Activated CD8-positive, alpha-beta memory T cell treated with anti-CD3 and anti-CD28 coated beads for 1 hour (primary cell): Measurements from ENCODE around the gene TEX36.
"Not testable (repeated sequence)": the region's sequence is repeated elsewhere in the genome, so short reads cannot be mapped to it uniquely, and the experiment has no call there.

Experiments
- DNase-seq, 2 donors: peaks; one replicate each; pipeline ENCODE4 v3.0.0-alpha.2; 2020; ENCODE audit warnings: low read depth in 1 of 2; ENCODE audit errors: extremely low read depth in 1 of 2

The TEX36 gene

DNA sequence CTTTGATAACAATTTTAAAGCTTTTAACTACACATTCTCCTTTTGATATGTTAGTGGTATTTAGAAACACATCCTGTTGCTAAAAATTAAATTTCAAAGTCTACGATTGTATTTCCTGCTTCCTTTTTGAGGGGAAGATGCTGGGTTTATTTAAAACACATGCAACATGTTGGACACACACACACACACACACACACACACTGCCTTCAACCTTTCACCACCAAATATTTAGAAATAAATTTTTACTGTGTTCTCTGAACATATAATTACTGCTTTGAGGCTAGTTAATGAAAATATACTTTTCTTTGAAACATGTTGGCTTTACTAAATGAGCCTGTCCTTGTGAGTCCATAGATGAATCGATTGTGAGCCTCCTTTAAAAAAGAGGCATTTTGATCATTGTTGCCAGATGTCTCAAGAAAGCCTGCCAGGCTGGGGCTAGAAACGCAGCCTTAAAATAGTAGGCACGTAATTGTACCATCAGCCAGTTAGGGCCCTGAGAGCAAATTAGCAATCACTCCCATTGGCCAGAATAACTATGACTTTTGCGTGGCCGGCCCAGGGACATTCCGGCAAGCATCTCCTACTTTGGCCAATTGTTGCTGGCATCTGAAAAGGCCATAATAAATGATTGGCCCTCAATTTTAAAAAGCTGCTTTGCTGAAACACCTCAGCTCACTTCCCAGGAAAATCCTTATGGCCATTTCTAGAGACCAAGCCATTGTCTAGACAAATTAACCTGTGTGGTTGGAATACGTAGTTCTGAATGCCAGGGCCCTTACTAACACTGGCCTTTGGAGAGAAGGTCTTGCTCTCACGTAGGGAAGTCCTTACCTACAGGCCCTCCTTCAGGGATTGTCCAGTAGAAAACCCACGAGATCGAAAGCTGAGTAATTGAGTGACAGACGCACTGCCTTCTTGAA lies 9.9 kb upstream of the TEX36 start:
- no peak for DNase-seq

DNA sequence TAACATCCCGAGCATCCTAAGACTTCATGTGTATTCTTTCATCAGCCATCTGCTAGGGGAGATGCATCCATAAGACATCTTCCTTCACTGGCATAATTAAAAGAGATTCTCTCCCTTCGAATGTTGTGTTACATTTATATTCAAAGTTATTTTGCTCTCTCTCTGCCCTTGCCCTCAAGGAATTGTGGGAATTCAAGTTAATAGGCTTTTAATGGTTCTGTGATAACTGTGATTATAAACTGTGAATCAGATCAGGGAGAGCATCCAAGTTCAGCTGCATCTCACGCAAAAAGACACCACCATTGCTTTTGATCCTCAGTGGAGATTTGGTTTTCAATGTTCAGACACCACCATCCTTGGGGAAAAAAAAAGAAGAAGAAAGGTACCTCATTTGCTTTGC lies 9.2 kb upstream of the TEX36 start:
- DNase-seq, result no peak

DNA sequence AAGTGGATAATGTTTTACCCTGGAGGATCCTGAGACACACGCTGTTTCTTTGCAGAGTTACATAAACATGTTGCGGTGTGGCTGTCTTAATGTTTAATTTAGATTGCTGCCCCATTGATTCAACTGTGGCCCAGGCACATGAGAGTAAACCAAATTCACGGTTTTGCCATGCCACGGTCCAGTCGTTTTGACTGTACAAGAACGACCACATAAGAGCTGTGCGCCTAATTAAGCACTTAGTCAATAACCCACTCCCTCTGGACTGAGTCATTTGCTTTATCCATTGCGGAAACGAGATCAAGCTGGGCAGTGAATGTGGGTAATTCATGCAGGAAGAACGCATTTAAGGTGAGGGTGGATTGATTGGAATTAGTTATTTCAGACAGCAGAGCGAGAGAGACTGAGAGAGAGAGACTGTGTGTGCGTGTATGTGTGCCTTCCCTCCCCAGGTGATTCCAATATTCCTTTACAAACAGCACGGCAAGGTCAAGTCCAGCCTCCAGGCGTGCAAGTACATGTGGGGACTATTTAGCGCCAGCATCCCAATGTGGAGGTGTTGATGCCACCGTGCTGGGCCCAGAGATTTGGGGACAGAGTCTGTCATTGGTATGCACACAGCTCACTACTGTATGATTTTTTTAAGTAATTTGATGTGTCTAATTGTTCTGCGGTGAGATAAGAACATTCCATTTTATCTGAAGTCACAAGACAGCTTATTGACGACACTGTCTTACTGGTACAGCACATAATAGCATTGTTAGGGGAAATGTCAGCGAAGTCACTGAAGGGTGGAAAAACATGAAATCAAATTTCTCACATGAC lies 8.4 kb upstream of the TEX36 start:
- no peak for DNase-seq

GRCh38 chr10:125689955-125690569 lies 7.1 kb upstream of the TEX36 start:
- DNase-seq, result no peak

- no peak for DNase-seq
Measured at GRCh38 chr10:125687507-125688185, 4.7 kb upstream of the TEX36 start.

DNA sequence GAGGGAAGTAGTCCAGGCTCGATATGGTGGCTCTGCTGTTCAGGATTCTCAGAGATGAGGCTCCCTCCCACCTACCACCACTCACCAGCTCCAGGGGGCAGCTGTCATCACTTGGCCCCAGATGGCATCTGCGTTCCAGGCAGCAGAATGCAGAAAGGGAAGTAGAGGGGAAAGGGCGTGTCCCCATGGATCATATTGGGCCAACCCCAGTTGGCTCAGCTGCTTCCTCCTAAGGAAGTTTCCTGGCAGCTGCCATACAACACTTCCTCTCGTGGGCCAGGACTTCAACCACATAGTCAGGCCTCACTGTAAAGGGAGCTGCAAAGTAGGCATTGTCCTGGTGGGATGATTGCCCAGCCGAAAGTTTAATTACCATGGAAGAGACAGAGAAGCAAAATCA lies 1.6 kb upstream of the TEX36 start:
- no peak for DNase-seq

- DNase-seq, result no peak
Measured at GRCh38 chr10:125683821-125684220, 858 bp upstream of the TEX36 start.

- no peak for DNase-seq
Measured at GRCh38 chr10:125679436-125679835, 3.5 kb downstream of the TEX36 start.

DNA sequence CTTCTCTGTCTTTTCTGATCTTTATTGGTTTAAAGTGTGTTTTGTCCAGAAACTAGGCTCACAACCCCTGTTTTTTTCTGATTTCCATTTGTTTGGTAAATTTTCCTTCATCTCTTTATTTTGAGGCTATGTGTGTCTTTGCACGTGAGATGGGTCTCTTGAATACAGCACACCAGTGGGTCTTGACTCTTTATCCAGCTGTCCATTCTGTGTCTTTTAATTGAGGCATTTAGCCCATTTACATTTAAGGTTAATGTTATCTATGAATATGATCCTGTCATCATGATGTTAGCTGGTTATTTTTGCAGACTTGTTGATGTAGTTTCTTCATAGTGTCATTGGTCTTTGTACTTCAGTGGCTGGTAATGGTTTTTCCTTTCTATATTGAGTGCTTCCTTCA lies 10.1 kb downstream of the TEX36 start:
- no peak for DNase-seq

DNA sequence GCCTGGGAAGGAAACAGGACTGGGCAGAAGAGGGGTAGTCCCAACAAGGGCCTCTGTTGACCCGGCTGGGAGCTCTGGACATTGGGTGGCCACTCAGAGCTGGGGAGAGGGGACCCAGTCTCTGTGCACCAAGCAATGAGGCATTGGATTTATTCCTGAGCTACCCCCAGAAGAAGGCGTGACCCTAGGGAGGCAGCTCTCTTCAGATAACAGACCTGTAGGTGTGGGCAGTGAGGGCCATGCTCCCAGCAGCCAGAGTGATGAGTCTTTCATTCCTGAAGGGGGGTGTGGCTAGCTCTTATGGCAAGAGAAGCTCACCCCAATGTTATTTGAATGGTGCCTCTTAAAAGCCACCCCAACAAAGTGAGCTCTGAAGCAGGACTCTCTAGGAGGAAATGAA lies 20.4 kb downstream of the TEX36 start:
- no peak for DNase-seq

DNA sequence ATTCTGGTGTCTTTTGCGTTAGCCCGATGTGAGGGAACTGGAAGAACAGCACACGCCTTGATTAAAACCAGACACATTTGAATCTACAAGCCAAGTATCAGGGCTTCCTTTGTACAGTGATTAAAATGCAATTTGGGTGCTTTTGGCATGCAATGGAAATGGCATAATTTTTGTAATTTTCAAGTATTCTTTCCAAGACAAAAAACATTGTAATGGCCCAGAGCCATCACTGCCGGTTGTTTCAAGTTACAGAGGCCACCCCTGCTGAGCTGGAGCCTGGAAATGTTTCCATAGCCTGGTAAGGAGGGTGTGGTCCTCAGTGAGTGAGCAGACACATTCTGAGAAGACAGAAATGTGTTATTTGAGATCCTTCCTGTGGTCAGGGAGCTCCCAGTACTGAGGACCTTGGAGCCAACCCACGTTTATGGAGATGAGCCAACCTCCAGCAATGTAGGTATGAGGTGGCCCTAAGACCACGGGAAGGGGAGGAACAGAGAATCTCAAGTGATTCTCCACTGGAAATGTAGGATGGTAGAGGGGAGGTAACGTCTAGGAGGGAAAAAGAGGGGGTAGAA lies 20.9 kb downstream of the TEX36 start:
- DNase-seq, result no peak

GRCh38 chr10:125661431-125661940 lies 21.5 kb downstream of the TEX36 start:
- no peak for DNase-seq

GRCh38 chr10:125659071-125659470 lies 23.9 kb downstream of the TEX36 start:
- no peak for DNase-seq

- DNase-seq, result no peak
Measured at GRCh38 chr10:125656523-125656922, 26.4 kb downstream of the TEX36 start.

DNA sequence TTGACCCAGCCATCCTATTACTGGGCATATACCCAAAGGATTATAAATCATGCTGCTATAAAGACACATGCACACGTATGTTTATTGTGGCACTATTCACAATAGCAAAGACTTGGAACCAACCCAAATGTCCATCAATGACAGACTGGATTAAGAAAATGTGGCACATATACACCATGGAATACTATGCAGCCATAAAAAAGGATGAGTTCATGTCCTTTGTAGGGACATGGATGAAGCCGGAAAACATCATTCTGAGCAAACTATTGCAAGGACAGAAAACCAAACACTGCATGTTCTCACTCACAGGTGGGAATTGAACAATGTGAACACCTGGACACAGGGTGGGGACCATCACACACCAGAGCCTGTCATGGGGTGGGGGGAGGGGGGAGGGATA lies 29.9 kb downstream of the TEX36 start:
- not testable (repeated sequence) for DNase-seq

- DNase-seq, result no peak
Measured at GRCh38 chr10:125646311-125646710, 36.7 kb downstream of the TEX36 start.

DNA sequence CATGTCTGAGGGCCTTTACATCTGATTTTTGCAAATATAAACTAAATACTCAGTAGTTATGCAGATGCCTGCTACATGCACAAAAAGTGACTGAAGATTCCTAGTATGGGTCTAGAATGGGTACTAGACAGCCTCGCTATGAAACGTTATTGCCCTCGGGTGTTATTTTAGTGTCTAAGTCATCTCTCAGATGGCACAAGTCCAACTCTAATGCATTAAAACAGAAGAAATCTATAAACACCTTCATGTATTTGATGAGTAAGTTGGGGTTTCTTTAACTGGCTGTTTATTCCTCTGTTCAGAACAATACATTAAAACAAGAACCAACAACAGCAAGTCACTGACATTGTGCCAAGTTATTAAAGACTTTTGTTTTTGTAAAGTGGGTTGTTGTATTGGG lies 41.6 kb downstream of the TEX36 start:
- DNase-seq, result no peak

GRCh38 chr10:125640653-125641052 lies 42.3 kb downstream of the TEX36 start:
- DNase-seq, result no peak

DNA sequence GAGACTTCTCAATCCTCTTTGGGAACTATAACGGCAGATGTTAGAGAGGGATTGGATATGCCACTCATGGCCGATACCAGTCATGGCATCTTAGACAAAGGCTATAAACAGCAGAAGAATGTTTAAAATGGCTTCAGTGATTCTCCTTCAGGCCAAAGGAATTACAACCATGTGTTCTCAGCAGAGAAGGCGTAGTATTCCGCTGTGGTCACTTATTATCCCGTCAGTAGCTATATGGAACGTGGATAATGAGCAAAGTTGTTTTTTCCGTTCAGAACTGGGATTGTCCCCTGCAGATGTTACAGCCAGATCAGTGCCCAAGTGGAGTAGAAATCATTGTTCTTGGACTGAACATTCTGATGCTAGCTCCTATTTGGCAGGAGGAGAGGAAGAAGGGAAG lies 43.1 kb downstream of the TEX36 start:
- DNase-seq, result no peak

- DNase-seq, result no peak
Measured at GRCh38 chr10:125638555-125638954, 44.4 kb downstream of the TEX36 start.
